Naive thymus-derived CD4-positive, alpha-beta T cell (primary cell): Measurements from ENCODE around the gene CADM3. TPM values are rescaled to one million over a fixed set of nuclear protein-coding genes. Genes with fewer than 3 reads are reported as not detected.
A peak's percentile ranks its signal among the peaks of the same experiment; 100 is the strongest.

Source experiments
- ATAC-seq: fragments of 150-1000 bp; cut with Tn5 transposase; 2 replicates; pipeline ENCODE4 v1.10.0; 2021; ENCODE audit warnings: mild to moderate bottlenecking, moderate library complexity
- CTCF ChIA-PET: fragments of 350-600 bp; sonication (Branson Sonifier 250); formaldehyde crosslinking; loops from one replicate; lab custom pipeline; 2021; ENCODE audit warnings: antibody characterized with exemption; lab: Charles Lee
- POLR2A ChIA-PET: fragments of 350-600 bp; sonication (Branson Sonifier 250); formaldehyde crosslinking; loops from one replicate; lab custom pipeline; 2021; ENCODE audit warnings: antibody characterized with exemption, inconsistent platforms; lab: Charles Lee
- DNase-seq, 9 donors: peaks; one replicate each; pipeline versions ENCODE4 v3.0.0 to v3.0.0-alpha.2; 2020 to 2022; ENCODE audit warnings: mixed read lengths in 1 of 9
- H3K27ac ChIP-seq: one replicate; pipeline ENCODE4 v1.7.0; 2013; ENCODE audit warnings: mild to moderate bottlenecking, low read depth, low read length, moderate library complexity
- H3K27me3 ChIP-seq, 2 donors: one replicate each; pipeline ENCODE4 v1.7.0; 2013; ENCODE audit warnings: low read length in 2 of 2, mild to moderate bottlenecking in 2 of 2, moderate library complexity in 2 of 2; ENCODE audit not compliant: control insufficient read depth in 2 of 2, insufficient read depth in 2 of 2
- H3K36me3 ChIP-seq, 3 experiments: 1 replicate in 2 of 3; 2 replicates in 1 of 3; pipeline ENCODE4 v1.7.0; 2013; ENCODE audit warnings: low read length in 3 of 3, mild to moderate bottlenecking in 3 of 3, moderate library complexity in 1 of 3; ENCODE audit not compliant: insufficient read depth in 3 of 3, control insufficient read depth in 2 of 3
- H3K4me1 ChIP-seq, 2 donors: one replicate each; pipeline ENCODE4 v1.7.0; 2013; ENCODE audit warnings: low read length in 2 of 2, mild to moderate bottlenecking in 2 of 2, moderate library complexity in 1 of 2; ENCODE audit not compliant: control insufficient read depth in 2 of 2, insufficient read depth in 2 of 2
- H3K4me3 ChIP-seq: 2 replicates; pipeline ENCODE4 v1.7.0; 2013; ENCODE audit warnings: mild to moderate bottlenecking, low read length
- H3K9me3 ChIP-seq, 3 experiments: 1 replicate in 2 of 3; 2 replicates in 1 of 3; pipeline ENCODE4 v1.7.0; 2013; ENCODE audit warnings: low read length in 3 of 3; ENCODE audit not compliant: control insufficient read depth in 2 of 3
- H3K27ac Mint-ChIP-seq, 9 donors: one replicate each; pipeline ENCODE4 v1.8.0; 2020 to 2022; ENCODE audit warnings: mixed read lengths in 9 of 9, mild to moderate bottlenecking in 8 of 9, moderate library complexity in 5 of 9, inconsistent platforms in 2 of 9
- H3K27me3 Mint-ChIP-seq, 5 donors: one replicate each; pipeline ENCODE4 v1.8.0; 2021 to 2022; ENCODE audit warnings: mixed read lengths in 5 of 5, mild to moderate bottlenecking in 1 of 5
- H3K36me3 Mint-ChIP-seq, 5 donors: one replicate each; pipeline ENCODE4 v1.8.0; 2020 to 2022; ENCODE audit warnings: mixed read lengths in 5 of 5, mild to moderate bottlenecking in 3 of 5, inconsistent platforms in 1 of 5
- H3K4me1 Mint-ChIP-seq, 7 donors: one replicate each; pipeline ENCODE4 v1.8.0; 2020 to 2022; ENCODE audit warnings: mixed read lengths in 7 of 7, mild to moderate bottlenecking in 3 of 7, inconsistent platforms in 1 of 7
- H3K4me3 Mint-ChIP-seq, 10 donors: one replicate each; pipeline ENCODE4 v1.8.0; 2020 to 2022; ENCODE audit warnings: mild to moderate bottlenecking in 10 of 10, mixed read lengths in 10 of 10, moderate library complexity in 6 of 10, inconsistent platforms in 2 of 10
- H3K9me3 Mint-ChIP-seq, 11 donors: one replicate each; pipeline ENCODE4 v1.8.0; 2020 to 2022; ENCODE audit warnings: mixed read lengths in 11 of 11, mild to moderate bottlenecking in 4 of 11, inconsistent platforms in 1 of 11, moderate library complexity in 1 of 11
- intact Hi-C, 2 donors: fragments of 100-400 bp; cut with micrococcal nuclease; formaldehyde crosslinking; loops; one replicate each; pipeline ENCODE4 v1.15.1; 2023
- polyA plus RNA-seq, 2 donors: library from polyadenylated mRNA; unstranded; fragments of 300-500 nt; fragmentation: Illumina TruSeq; gene quantifications; one replicate each; pipeline ENCODE4 v1.2.3, GENCODE V29; 2021
- total RNA-seq, 6 experiments: library from RNA in 5 of 6; stranded (reverse) in 5 of 6; gene quantifications; 1 replicate in 5 of 6; 2 replicates in 1 of 6; pipeline ENCODE4 v1.2.3 and lab custom pipeline; 2021 to 2026

Gene CADM3
- total and polyA plus RNA-seq, 7 experiments from 2014 or later: not detected

GRCh38 chr1:159208175-159208825 lies 36.9 kb downstream of the CADM3 start:
- ATAC-seq (no peak), DNase-seq (no peak)
- no peaks in the 10 kb centered on the region for H3K36me3 Mint-ChIP-seq
- no peaks in the 10 kb centered on the region for H3K27me3 ChIP-seq
- H3K36me3 ChIP-seq: no peaks in the 10 kb centered on the region
- peaks cover 0 to 2% (median 0%) of the 10 kb centered on the region in 7 donors for H3K4me1 Mint-ChIP-seq
- H3K4me1 ChIP-seq: no peaks in the 10 kb centered on the region
- H3K27ac ChIP-seq: no peak overlapping the region
- no peak overlapping the region for H3K4me3 ChIP-seq
- H3K9me3 ChIP-seq: no peaks in the 10 kb centered on the region
- peaks cover 0 to 1% (median 0%) of the 10 kb centered on the region in 11 donors for H3K9me3 Mint-ChIP-seq
- peaks cover 40 to 75% (median 72%) of the 10 kb centered on the region in 5 donors for H3K27me3 Mint-ChIP-seq
- CTCF ChIA-PET: no interaction called here
- intact Hi-C loops: no loop called here
- POLR2A ChIA-PET: no interaction called here
- H3K4me3 Mint-ChIP-seq: no peak overlapping the region
- no peak overlapping the region for H3K27ac Mint-ChIP-seq

- intact Hi-C loops: no loop called here
- Histone ChIP-seq H3K27ac (no peak overlapping the region), H3K4me3 (no peak overlapping the region), H3K27me3 (no peaks in the 10 kb centered on the region), H3K4me1 (no peaks in the 10 kb centered on the region), H3K9me3 (no peaks in the 10 kb centered on the region), H3K36me3 (no peaks in the 10 kb centered on the region)
- Mint-ChIP-seq H3K4me1 (peaks cover 0 to 3% (median 0%) of the 10 kb centered on the region in 7 donors), H3K4me3 (no peak overlapping the region), H3K9me3 (no peaks in the 10 kb centered on the region), H3K27me3 (peaks cover 39 to 74% (median 70%) of the 10 kb centered on the region in 5 donors), H3K27ac (no peak overlapping the region), H3K36me3 (no peaks in the 10 kb centered on the region)
- ChIA-PET POLR2A (no interaction called here), CTCF (no interaction called here)
- no peak for ATAC-seq
- no peak for DNase-seq
These were observed 37.6 kb downstream of the CADM3 start for GRCh38 chr1:159209061-159209460.

GRCh38 chr1:159211331-159212136 lies 40.1 kb downstream of the CADM3 start:
- CTCF ChIA-PET: interaction anchor here (0.6 to 2.3 kb wide), 3 partner anchors 14 to 72 kb away, joined by 3 to 6 read pairs (median 4); no protein-coding TSS in a partner anchor
- intact Hi-C loops: loop anchor here (1.0 to 5.0 kb wide), 4 partner anchors 50 to 1629 kb away; no protein-coding TSS in a partner anchor
- POLR2A ChIA-PET: no interaction called here

GRCh38 chr1:159212596-159212995 lies 41.2 kb downstream of the CADM3 start:
- H3K36me3 ChIP-seq: no peaks in the 10 kb centered on the region
- Mint-ChIP-seq H3K36me3 (no peaks in the 10 kb centered on the region), H3K4me1 (peaks cover 0 to 3% (median 0%) of the 10 kb centered on the region in 7 donors), H3K4me3 (no peak overlapping the region), H3K9me3 (no peaks in the 10 kb centered on the region), H3K27ac (no peak overlapping the region), H3K27me3 (peaks cover 35 to 76% (median 51%) of the 10 kb centered on the region in 5 donors)
- CTCF ChIA-PET: interaction anchor here (0.7 to 1.4 kb wide), 5 partner anchors 10 to 441 kb away, joined by 3 to 4 read pairs (median 3); no protein-coding TSS in a partner anchor
- no peaks in the 10 kb centered on the region for H3K4me1 ChIP-seq
- H3K9me3 ChIP-seq: no peaks in the 10 kb centered on the region
- H3K27me3 ChIP-seq: no peaks in the 10 kb centered on the region
- POLR2A ChIA-PET: no interaction called here
- H3K27ac ChIP-seq: no peak overlapping the region
- ATAC-seq (no peak), DNase-seq (no peak)
- no peak overlapping the region for H3K4me3 ChIP-seq
- intact Hi-C loops: loop anchor here (5.0 kb wide), 3 partner anchors 795 to 1630 kb away; no protein-coding TSS in a partner anchor

More at GRCh38 chr1:159211331-159212136, 40.1 kb downstream of the CADM3 start:
- H3K36me3 Mint-ChIP-seq: no peaks in the 10 kb centered on the region
- no peaks in the 10 kb centered on the region for H3K4me1 ChIP-seq
- H3K27me3 Mint-ChIP-seq: peaks cover 39 to 70% (median 55%) of the 10 kb centered on the region in 5 donors
- H3K4me1 Mint-ChIP-seq: peaks cover 0 to 3% (median 0%) of the 10 kb centered on the region in 7 donors
- no peaks in the 10 kb centered on the region for H3K36me3 ChIP-seq
- H3K4me3 ChIP-seq: no peak overlapping the region
- H3K9me3 ChIP-seq: no peaks in the 10 kb centered on the region
- no peak overlapping the region for H3K27ac ChIP-seq
- peak in 6 of 9 donors; percentile 2 to 46 (median 22) for DNase-seq
- no peaks in the 10 kb centered on the region for H3K27me3 ChIP-seq
- no peak for ATAC-seq
- H3K4me3 Mint-ChIP-seq: no peak overlapping the region
- no peak overlapping the region for H3K27ac Mint-ChIP-seq
- H3K9me3 Mint-ChIP-seq: no peaks in the 10 kb centered on the region

GRCh38 chr1:159214149-159214760 lies 42.8 kb downstream of the CADM3 start:
- Mint-ChIP-seq H3K9me3 (no peaks in the 10 kb centered on the region), H3K27ac (no peak overlapping the region), H3K4me3 (no peak overlapping the region), H3K36me3 (no peaks in the 10 kb centered on the region), H3K4me1 (peaks cover 0 to 3% (median 0%) of the 10 kb centered on the region in 7 donors), H3K27me3 (peaks cover 23 to 71% (median 37%) of the 10 kb centered on the region in 5 donors)
- CTCF ChIA-PET: interaction anchor here (0.7 to 1.9 kb wide), 6 partner anchors 8 to 74 kb away, joined by 3 to 8 read pairs (median 4); partner anchors contain the start of gene ACKR1
- Histone ChIP-seq H3K27me3 (no peaks in the 10 kb centered on the region), H3K36me3 (no peaks in the 10 kb centered on the region), H3K4me3 (no peak overlapping the region), H3K9me3 (no peaks in the 10 kb centered on the region), H3K4me1 (no peaks in the 10 kb centered on the region), H3K27ac (no peak overlapping the region)
- peak in 5 of 9 donors; percentile 1 to 40 (median 21) for DNase-seq
- peak; percentile 58 for ATAC-seq
- intact Hi-C loops: loop anchor here (1.0 to 5.0 kb wide), 6 partner anchors 53 to 1632 kb away; no protein-coding TSS in a partner anchor
- POLR2A ChIA-PET: no interaction called here
